ENCODE results near the gene SUCO.
"Not testable (repeated sequence)": the region's sequence is repeated elsewhere in the genome, so short reads cannot be mapped to it uniquely, and the experiment has no call there.

SUCO gene, protein sequence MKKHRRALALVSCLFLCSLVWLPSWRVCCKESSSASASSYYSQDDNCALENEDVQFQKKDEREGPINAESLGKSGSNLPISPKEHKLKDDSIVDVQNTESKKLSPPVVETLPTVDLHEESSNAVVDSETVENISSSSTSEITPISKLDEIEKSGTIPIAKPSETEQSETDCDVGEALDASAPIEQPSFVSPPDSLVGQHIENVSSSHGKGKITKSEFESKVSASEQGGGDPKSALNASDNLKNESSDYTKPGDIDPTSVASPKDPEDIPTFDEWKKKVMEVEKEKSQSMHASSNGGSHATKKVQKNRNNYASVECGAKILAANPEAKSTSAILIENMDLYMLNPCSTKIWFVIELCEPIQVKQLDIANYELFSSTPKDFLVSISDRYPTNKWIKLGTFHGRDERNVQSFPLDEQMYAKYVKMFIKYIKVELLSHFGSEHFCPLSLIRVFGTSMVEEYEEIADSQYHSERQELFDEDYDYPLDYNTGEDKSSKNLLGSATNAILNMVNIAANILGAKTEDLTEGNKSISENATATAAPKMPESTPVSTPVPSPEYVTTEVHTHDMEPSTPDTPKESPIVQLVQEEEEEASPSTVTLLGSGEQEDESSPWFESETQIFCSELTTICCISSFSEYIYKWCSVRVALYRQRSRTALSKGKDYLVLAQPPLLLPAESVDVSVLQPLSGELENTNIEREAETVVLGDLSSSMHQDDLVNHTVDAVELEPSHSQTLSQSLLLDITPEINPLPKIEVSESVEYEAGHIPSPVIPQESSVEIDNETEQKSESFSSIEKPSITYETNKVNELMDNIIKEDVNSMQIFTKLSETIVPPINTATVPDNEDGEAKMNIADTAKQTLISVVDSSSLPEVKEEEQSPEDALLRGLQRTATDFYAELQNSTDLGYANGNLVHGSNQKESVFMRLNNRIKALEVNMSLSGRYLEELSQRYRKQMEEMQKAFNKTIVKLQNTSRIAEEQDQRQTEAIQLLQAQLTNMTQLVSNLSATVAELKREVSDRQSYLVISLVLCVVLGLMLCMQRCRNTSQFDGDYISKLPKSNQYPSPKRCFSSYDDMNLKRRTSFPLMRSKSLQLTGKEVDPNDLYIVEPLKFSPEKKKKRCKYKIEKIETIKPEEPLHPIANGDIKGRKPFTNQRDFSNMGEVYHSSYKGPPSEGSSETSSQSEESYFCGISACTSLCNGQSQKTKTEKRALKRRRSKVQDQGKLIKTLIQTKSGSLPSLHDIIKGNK (N-terminal part only)

DNA sequence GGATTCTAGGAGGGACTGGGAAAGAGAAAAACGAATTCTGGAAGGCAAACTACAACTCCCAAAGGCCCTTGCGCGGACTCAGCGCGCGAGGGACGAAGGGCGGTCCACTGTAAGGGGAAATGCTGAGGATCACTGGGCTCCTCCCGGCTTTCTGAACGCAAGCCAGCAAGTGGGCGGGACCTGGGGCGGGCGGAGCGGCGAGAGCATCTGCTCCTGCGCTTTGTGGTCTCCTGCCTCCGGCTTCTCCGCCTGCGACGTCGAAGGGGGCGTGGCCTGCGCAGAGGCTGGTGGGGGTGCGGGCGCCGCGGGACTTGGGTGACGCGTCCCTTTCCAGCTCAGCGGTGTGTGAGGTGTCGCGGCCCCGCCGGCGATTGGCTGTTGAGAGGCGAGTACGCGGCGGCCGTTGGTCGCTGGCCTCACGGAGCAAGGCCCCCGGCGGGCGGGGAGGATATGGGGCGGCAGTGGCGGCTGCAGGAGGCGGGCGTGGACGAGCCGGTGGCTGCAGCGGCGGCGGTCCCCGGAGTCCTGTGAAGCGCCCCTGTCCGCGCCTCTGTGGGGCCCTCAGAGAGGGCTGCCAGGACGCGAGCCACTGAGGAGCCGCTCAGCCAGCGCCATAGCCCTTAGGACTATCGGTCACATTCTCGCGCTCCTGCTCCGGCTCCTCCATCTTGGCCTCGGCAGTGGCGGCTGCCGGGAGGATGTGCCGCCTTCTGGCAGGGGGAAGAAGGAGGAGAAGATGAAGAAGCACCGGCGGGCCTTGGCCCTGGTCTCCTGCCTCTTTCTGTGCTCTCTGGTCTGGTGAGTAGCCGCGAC lies at the start of gene SUCO:
TSS of gene SUCO (plus strand) at position 451 of the 813 bp plus-strand sequence. CDS start at position 737, 286 bp downstream.
- peak; percentile 100 for DNase-seq

DNA sequence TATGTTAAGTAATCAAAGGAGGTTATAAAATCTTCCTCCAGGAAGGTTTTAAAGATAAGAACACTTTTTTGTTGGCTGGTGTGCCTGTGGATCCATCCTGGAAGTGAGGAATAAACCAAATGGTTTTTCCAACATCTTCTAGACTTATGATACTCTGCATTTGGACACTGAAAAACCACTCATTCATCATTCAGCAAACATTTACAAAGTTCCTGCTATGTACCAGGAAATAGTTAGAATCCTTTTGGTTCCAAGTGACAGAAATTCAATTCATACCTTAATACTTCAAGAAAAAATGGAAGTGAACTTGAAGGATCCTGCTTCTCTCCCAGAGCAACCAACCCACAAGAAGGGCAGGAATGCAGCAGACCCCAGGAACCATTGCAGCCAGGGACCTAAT lies 49.5 kb upstream of the SUCO start:
- peak; percentile 5 for DNase-seq

DNA sequence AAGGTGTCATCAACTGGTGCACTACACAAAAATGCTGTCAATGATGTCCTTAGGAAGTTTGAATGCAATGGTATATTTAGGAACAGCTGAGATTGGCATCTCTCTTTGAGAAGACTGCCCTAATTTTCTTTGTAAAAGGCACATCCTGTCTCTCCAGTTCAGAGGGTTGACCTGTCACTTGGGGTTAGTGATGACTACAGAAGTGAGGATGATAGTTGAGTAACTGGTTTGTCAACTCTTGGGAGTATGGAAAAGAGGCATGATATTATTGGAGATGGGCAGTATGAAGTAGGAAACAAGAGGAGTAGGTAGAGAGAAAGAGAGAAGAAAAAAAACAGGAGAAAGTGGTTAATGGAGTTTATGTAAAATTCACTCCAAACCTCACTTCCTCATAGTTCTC lies 48.7 kb upstream of the SUCO start:
- DNase-seq, result no peak

DNA sequence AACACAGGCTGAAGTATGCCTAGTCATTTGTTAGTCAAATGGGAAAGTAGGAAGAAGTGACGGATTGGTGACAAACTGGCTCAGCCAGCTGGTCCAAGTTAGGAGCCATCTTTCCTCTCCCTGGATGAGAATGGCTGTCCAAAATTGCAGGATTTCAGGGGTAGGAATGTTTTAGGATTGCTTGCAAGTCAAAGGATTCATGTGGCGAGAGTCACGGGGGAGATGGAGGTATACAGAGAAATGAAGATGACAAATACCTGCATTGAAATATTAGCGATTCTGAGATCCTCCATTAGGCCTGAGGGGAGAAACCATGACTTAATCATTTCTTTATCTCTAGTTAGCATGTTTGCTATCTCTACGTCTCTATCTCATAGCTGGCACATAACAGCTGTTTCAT lies 47.3 kb upstream of the SUCO start:
- DNase-seq, result no peak

DNA sequence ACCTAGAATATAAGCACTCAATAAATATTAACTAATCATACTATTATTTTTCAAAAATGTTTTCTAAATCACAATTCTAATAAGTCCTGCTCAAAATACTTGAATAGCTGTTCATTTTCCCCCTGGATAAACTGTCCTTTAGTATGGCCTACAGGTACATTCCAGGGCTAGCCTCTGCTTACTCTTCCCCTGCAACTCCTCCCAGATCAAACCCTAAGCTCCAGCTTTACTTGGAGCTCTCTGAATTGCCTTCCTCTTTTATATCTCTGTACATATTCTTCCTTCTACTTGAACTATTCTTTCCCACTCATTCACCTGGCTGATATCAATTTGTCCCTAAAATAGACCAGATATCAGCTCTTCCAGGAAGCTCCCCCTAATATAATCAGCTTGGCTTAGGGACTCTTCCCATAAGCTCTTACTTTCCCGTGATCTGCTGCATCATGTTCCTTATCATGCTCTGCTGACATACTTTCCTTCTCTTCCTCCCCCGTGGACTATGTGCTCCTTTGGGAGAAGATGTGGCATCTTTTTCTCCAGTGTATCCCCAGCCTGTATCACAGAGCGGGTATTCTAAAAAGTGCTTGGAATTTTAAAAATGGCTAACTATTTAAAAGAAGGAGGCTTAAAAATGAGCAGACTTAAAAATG lies 46.0 kb upstream of the SUCO start:
- no peak for DNase-seq

GRCh38 chr1:172487550-172487949 lies 45.4 kb upstream of the SUCO start:
- no peak for DNase-seq

GRCh38 chr1:172488393-172488792 lies 44.6 kb upstream of the SUCO start:
- DNase-seq, result no peak

GRCh38 chr1:172489847-172490246 lies 43.1 kb upstream of the SUCO start:
- DNase-seq, result no peak

- no peak for DNase-seq
These were observed 40.5 kb upstream of the SUCO start for GRCh38 chr1:172492421-172492820.

GRCh38 chr1:172494166-172494565 lies 38.8 kb upstream of the SUCO start:
- DNase-seq, result no peak

- not testable (repeated sequence) for DNase-seq
These were observed 36.8 kb upstream of the SUCO start for GRCh38 chr1:172496127-172496526.

DNA sequence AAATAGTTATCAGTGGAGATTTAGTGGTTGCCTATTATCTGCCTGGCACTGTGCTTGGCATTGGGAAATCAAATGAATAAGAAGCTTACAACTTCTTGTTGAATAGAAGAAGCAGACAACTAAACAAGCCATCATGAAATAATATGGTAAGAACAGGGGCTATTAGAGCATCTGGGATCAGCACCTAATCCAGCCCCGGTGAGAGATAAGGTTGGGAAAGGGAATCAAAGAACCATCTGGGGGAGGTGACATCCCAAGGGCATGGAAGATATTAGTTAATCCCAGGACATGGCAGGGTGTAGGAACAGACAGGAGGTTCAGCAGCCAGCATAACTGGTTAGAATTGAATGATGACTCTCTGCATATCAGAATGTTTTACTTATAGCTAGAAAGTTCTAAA lies 36.3 kb upstream of the SUCO start:
- DNase-seq, result no peak

- DNase-seq, result peak; percentile 4
These were observed 35.7 kb upstream of the SUCO start for GRCh38 chr1:172497230-172497629.

GRCh38 chr1:172498857-172499256 lies 34.1 kb upstream of the SUCO start:
- no peak for DNase-seq

- DNase-seq, result no peak
These were observed 33.3 kb upstream of the SUCO start for GRCh38 chr1:172499636-172500141.

DNA sequence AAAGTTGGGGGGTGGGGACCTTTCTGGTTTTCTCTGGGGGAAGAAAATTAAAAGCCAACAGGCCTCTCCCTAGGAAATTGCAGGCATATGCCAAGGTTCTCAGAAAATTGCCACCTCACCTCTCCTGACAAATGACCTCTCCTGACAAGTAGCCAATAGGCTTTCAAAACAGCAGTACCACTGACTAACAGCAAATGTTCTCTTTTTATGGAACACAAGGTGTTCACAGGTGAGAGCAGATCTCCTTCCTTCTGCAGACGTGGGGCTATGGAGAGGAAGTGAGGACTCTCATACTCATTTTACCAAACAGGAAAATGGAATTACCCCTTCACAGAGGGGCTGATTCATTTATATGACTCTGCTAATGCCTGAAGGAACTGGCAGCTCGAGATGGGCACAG lies 32.7 kb upstream of the SUCO start:
- no peak for DNase-seq

- no peak for DNase-seq
These were observed 25.2 kb upstream of the SUCO start for GRCh38 chr1:172507741-172508140.

DNA sequence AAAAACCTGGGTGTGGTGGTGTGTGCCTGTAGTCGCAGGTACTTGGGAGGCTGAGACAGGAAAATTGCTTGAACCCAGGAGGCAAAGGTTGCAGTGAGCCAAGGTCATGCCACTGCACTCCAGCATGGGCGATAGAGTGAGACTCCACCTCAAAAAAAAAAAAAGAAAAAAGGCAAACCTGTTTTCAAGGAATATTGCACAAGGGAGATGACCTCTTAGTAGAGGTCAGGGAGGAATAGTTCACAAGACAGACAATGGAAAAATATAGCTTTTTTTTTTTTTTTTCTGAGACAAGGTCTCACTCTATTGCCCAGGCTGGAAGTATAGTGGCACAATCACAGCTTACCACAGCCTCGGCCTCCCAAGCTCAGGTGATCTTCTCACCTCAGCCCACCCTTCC lies 22.5 kb upstream of the SUCO start:
- no peak for DNase-seq

DNA sequence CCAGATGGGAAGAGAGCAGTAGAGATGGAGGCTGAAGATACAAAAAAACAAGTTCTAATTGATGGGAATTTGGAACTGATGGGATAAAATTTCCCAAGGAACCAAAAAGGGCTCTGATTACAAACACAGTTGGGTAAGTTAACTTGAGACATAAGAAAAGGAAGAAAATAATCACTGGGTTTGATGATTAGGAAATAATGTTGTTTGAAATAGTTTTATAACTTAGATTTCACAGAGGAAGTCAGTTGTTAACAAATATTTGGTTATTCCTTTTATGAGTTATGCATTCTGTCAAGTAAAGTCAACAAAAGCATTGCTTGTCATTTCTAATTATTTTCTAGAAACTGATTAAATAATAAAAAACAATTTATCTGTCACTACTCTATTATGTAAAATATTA lies 20.4 kb upstream of the SUCO start:
- DNase-seq, result no peak

DNA sequence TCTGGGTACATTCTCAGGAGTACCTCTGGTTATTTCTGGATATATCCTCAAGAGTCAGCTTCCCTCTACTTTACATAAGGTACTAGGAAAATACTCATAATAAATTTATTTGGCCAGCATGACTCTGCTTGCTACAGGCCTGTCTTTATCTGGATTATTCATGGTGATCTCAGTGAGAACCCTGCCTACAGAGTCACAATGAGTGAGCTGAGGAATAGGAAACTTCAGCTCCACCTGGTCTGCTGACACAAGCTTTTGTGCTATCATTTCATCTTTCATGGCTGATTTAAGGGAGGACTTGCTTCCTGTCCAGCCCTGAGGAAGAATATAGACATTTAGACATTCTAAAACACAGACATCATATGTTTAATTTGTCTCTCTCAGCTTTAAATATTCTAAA lies 19.5 kb upstream of the SUCO start:
- DNase-seq, result no peak

GRCh38 chr1:172514108-172514507 lies 18.8 kb upstream of the SUCO start:
- no peak for DNase-seq

DNA sequence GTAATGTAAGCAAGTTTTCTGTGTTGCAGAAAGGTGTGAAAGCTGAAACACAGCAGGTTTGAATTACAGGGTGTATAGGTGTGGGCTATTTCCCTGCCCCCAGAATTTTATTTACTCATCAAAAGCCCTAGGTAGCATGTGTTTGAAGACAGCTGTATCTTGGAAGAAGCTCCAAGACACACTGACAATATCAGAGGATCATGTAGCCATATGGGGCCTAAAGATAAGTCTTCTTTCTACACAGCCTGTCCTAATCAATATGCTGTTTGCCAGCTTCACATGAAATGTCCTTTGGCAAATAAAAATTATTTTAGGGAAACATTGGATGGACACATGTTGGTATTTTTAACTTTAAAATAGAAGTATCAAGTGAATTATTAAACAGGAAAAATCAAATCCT lies 17.5 kb upstream of the SUCO start:
- no peak for DNase-seq

Data from fibroblast of upper back skin (primary cell).